Mesothelial cell of epicardium (in vitro differentiated cells): ENCODE measurements around the gene NRCAM. TPM values are rescaled to one million over a fixed set of nuclear protein-coding genes. Genes with fewer than 3 reads are reported as not detected.

Experiments
- DNase-seq, 2 experiments: peaks; one replicate each; pipeline ENCODE4 v3.0.0; 2021; ENCODE audit warnings: low spot score in 2 of 2; ENCODE audit not compliant: unreplicated experiment in 2 of 2
- H3K27ac Mint-ChIP-seq: 2 replicates; pipeline ENCODE4 v1.8.0; 2021; ENCODE audit warnings: mixed read lengths
- H3K27me3 Mint-ChIP-seq: 2 replicates; pipeline ENCODE4 v1.8.0; 2021; ENCODE audit warnings: low read depth, mixed read lengths
- H3K36me3 Mint-ChIP-seq: 2 replicates; pipeline ENCODE4 v1.8.0; 2021; ENCODE audit warnings: mixed read lengths
- H3K4me1 Mint-ChIP-seq: 2 replicates; pipeline ENCODE4 v1.8.0; 2021; ENCODE audit warnings: mixed read lengths
- H3K4me3 Mint-ChIP-seq: 2 replicates; pipeline ENCODE4 v1.8.0; 2021; ENCODE audit warnings: mild to moderate bottlenecking, moderate library complexity, mixed read lengths
- H3K9me3 Mint-ChIP-seq: 2 replicates; pipeline ENCODE4 v1.8.0; 2021; ENCODE audit warnings: mixed read lengths
- CTCF ChIP-seq: fragments of 200-600 bp; sonication (generic); IDR thresholded peaks from one replicate; pipeline ENCODE4 v1.5.0; 2021; ENCODE audit warnings: antibody characterized with exemption; ENCODE audit not compliant: unreplicated experiment
- total RNA-seq: library from RNA; stranded (reverse); gene quantifications from 3 replicates; pipeline ENCODE4 v1.2.1, GENCODE V29; 2021

Gene NRCAM
- total RNA-seq, 1 donor from 2014 or later: 5.7 TPM

GRCh38 chr7:108331971-108332370 is 124.3 kb downstream of the NRCAM start:
- Mint-ChIP-seq H3K4me1 (peaks cover 32% of the 10 kb centered on the region), H3K9me3 (no peaks in the 10 kb centered on the region), H3K27me3 (no peaks in the 10 kb centered on the region), H3K27ac (no peak overlapping the region), H3K36me3 (no peaks in the 10 kb centered on the region), H3K4me3 (no peak overlapping the region)
- DNase-seq: no peak
- TF ChIP-seq CTCF: no peak

- H3K36me3 Mint-ChIP-seq: no peaks in the 10 kb centered on the region
- H3K4me3 Mint-ChIP-seq: no peak overlapping the region
Measured at GRCh38 chr7:108330227-108330626, 126.0 kb downstream of the NRCAM start.

DNA sequence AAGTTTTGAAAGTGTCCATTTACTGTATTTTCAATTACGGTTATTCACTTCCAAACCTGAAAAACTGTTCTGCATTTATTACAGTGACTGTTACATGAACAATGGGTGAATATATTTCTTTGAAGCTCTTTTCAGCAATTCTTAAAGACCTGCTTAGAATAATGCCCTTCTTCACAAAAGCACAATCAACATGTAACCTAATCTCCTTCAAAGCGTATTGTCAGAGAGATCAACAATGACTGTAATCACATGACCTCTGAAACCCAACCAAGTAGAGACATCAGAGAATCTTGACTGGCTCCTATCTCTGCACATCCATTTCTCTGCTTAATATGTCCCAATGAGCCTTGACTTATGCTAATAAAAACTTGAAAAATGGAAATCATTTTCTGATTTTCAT is 126.7 kb downstream of the NRCAM start:
- Mint-ChIP-seq H3K9me3 (no peaks in the 10 kb centered on the region), H3K4me1 (peaks cover 16% of the 10 kb centered on the region), H3K4me3 (no peak overlapping the region), H3K27ac (no peak overlapping the region), H3K27me3 (no peaks in the 10 kb centered on the region), H3K36me3 (no peaks in the 10 kb centered on the region)
- DNase-seq: no peak
- TF ChIP-seq CTCF: no peak

More at GRCh38 chr7:108330227-108330626, 126.0 kb downstream of the NRCAM start:
- no peak for DNase-seq
- H3K27me3 Mint-ChIP-seq: no peaks in the 10 kb centered on the region
- H3K4me1 Mint-ChIP-seq: peaks cover 22% of the 10 kb centered on the region
- no peak overlapping the region for H3K27ac Mint-ChIP-seq
- no peak for TF ChIP-seq CTCF
- H3K9me3 Mint-ChIP-seq: no peaks in the 10 kb centered on the region

DNA sequence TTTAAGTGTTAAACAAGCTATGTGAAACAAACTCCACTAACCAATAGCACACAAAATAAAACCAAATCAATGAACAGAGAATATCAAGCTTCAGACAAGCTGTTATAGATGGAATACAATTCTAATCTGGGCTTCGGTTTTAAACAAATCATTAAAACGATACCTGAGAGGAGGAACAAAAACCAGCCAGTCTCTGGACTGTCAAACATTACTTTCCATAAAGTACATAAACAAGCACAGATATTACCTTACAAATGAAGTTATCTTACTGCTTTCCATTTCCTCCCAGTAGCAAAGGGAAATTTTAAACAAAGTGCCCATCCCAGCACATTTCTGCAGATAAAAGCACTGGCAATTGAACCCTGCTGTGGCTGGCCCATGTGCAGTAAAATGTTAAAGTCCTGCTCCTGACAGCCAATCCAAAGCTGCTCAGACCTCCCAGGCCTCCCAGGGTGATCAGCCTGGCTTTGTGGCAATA is 128.0 kb downstream of the NRCAM start:
- Mint-ChIP-seq H3K4me1 (peaks cover 13% of the 10 kb centered on the region), H3K36me3 (no peaks in the 10 kb centered on the region), H3K27ac (no peak overlapping the region), H3K27me3 (no peaks in the 10 kb centered on the region), H3K4me3 (no peak overlapping the region), H3K9me3 (no peaks in the 10 kb centered on the region)
- no peak for TF ChIP-seq CTCF
- no peak for DNase-seq

- H3K27ac Mint-ChIP-seq: no peak overlapping the region
- H3K4me1 Mint-ChIP-seq: peaks cover 13% of the 10 kb centered on the region
Measured at GRCh38 chr7:108327353-108327752, 128.9 kb downstream of the NRCAM start.

More at GRCh38 chr7:108327353-108327752, 128.9 kb downstream of the NRCAM start:
- H3K9me3 Mint-ChIP-seq: no peaks in the 10 kb centered on the region
- H3K4me3 Mint-ChIP-seq: no peak overlapping the region
- H3K36me3 Mint-ChIP-seq: no peaks in the 10 kb centered on the region
- no peaks in the 10 kb centered on the region for H3K27me3 Mint-ChIP-seq
- DNase-seq: no peak
- no peak for TF ChIP-seq CTCF
